ENCODE data around the gene ATP23. TPM values are rescaled to one million over a fixed set of nuclear protein-coding genes. Genes with fewer than 3 reads are reported as not detected.
A peak's percentile ranks its signal among the peaks of the same experiment; 100 is the strongest.

The ATP23 gene
- total RNA-seq, 6 experiments from 2014 or later = 2.2 to 7.9 (median 3.5) TPM

- no peaks in the 10 kb centered on the region for H3K27me3 ChIP-seq
- H3K27ac ChIP-seq = peak overlapping the region; percentile 83 to 93 (median 90)
- peaks cover 0 to 7% (median 0%) of the 10 kb centered on the region in 4 donors for H3K4me1 ChIP-seq
- 70% methylated on average over 10 of the region's 10 CpGs for WGBS (ENCODE audit: insufficient coverage, low coverage, low lambda C conversion rate, missing lambda C conversion rate)
- H3K36me3 ChIP-seq = no peaks in the 10 kb centered on the region
- TF ChIP-seq POLR2A (IDR thresholded peaks at IDR 0.05) = no peak
- no peak for TF ChIP-seq CTCF (IDR thresholded peaks at IDR 0.05)
- ATAC-seq (no peak), DNase-seq (no peak)
- intact Hi-C loops (cut with DNase I) = no loop called here
- peak overlapping the region; percentile 57 to 81 (median 75) for H3K4me3 ChIP-seq
- no peaks in the 10 kb centered on the region for H3K9me3 ChIP-seq
Observed at GRCh38 chr12:57897286-57897974, 43.9 kb upstream of the ATP23 start.

GRCh38 chr12:57898308-57898970, 42.9 kb upstream of the ATP23 start:
- no peaks in the 10 kb centered on the region for H3K27me3 ChIP-seq
- H3K4me3 ChIP-seq = no peak overlapping the region
- no peak overlapping the region for H3K27ac ChIP-seq
- ATAC-seq (no peak), DNase-seq (no peak)
- intact Hi-C loops (cut with DNase I) = no loop called here
- no peak for TF ChIP-seq POLR2A (IDR thresholded peaks at IDR 0.05)
- TF ChIP-seq CTCF (IDR thresholded peaks at IDR 0.05) = no peak
- 28% methylated on average over 4 of the region's 5 CpGs for WGBS (ENCODE audit: insufficient coverage, low coverage, low lambda C conversion rate, missing lambda C conversion rate)
- H3K9me3 ChIP-seq = no peaks in the 10 kb centered on the region
- peaks cover 0 to 7% (median 0%) of the 10 kb centered on the region in 4 donors for H3K4me1 ChIP-seq
- H3K36me3 ChIP-seq = no peaks in the 10 kb centered on the region

- H3K27ac ChIP-seq = no peak overlapping the region
- TF ChIP-seq POLR2A (IDR thresholded peaks at IDR 0.05) (no peak), CTCF (IDR thresholded peaks at IDR 0.05) (no peak)
- WGBS (ENCODE audit: insufficient coverage, low coverage, low lambda C conversion rate, missing lambda C conversion rate) = 58% methylated on average over 7 of the region's 10 CpGs
- H3K27me3 ChIP-seq = no peaks in the 10 kb centered on the region
- intact Hi-C loops (cut with DNase I) = no loop called here
- H3K4me1 ChIP-seq = peaks cover 0 to 7% (median 0%) of the 10 kb centered on the region in 4 donors
- no peaks in the 10 kb centered on the region for H3K9me3 ChIP-seq
- no peak overlapping the region for H3K4me3 ChIP-seq
- peak in 1 of 4 donors; percentile 4 for ATAC-seq
- DNase-seq = no peak
- H3K36me3 ChIP-seq = no peaks in the 10 kb centered on the region
Observed at GRCh38 chr12:57899010-57899662, 42.2 kb upstream of the ATP23 start.

- H3K4me1 ChIP-seq = peaks cover 0 to 4% (median 2%) of the 10 kb centered on the region in 4 donors
- H3K27me3 ChIP-seq = no peaks in the 10 kb centered on the region
- no peak overlapping the region for H3K4me3 ChIP-seq
- TF ChIP-seq CTCF (IDR thresholded peaks at IDR 0.05) (no peak), POLR2A (IDR thresholded peaks at IDR 0.05) (no peak)
- H3K36me3 ChIP-seq = no peaks in the 10 kb centered on the region
- no peaks in the 10 kb centered on the region for H3K9me3 ChIP-seq
- H3K27ac ChIP-seq = no peak overlapping the region
- intact Hi-C loops (cut with DNase I) = loop anchor here in 1 of 2 donors (5.0 to 10.0 kb wide), 2 partner anchors 70 to 98 kb away; no protein-coding TSS in a partner anchor
- ATAC-seq = no peak
- DNase-seq = no peak
- 87% methylated on average over 3 of the region's 3 CpGs for WGBS (ENCODE audit: insufficient coverage, low coverage, low lambda C conversion rate, missing lambda C conversion rate)
Observed at GRCh38 chr12:57902478-57902969, 38.8 kb upstream of the ATP23 start.

Data from right lobe of liver (tissue), 6 donors.